DND-41 (cell line): Measurements from ENCODE around the gene HUNK.

ENCODE experiments used
- CTCF ChIP-seq: IDR thresholded peaks from 2 replicates; pipeline ENCODE4 v1.5.1; 2012; ENCODE audit warnings: borderline replicate concordance, low read length, moderate library complexity, mild to moderate bottlenecking; ENCODE audit not compliant: poor library complexity, severe bottlenecking; ENCODE audit errors: extremely low read depth
- EZH2 ChIP-seq: IDR thresholded peaks from 3 replicates; pipeline ENCODE4 v1.6.1; 2012; ENCODE audit warnings: borderline replicate concordance, low read depth, mild to moderate bottlenecking, moderate library complexity, low read length, inconsistent platforms; ENCODE audit not compliant: severe bottlenecking

GRCh38 chr21:31959881-31960280 is 87.1 kb downstream of the HUNK start:
- TF ChIP-seq CTCF = no peak
- no peak for TF ChIP-seq EZH2
